GM12873 (cell line): ENCODE results near the gene ATP2C1.

Experiments
- CTCF ChIP-seq: IDR thresholded peaks from 2 replicates; pipeline ENCODE4 v1.5.1; 2012; ENCODE audit warnings: low read depth, mild to moderate bottlenecking, moderate library complexity, low read length, control low read depth; ENCODE audit not compliant: insufficient read depth; ENCODE audit errors: missing control alignments

ATP2C1 gene

GRCh38 chr3:131048030-131048429 lies 154.1 kb downstream of the ATP2C1 start:
- TF ChIP-seq CTCF, result no peak

- no peak for TF ChIP-seq CTCF
Observed at GRCh38 chr3:131050001-131050400, 156.1 kb downstream of the ATP2C1 start.

- TF ChIP-seq CTCF, result peak; percentile 12
Observed at GRCh38 chr3:131053043-131053859, 159.4 kb downstream of the ATP2C1 start.
